NOMO-1 treated with DMSO at 0.1 percent for 48 hours (cell line): ENCODE results near the gene C5orf22.
"Not testable (repeated sequence)": the region's sequence is repeated elsewhere in the genome, so short reads cannot be mapped to it uniquely, and the experiment has no call there.

ENCODE experiments used
- DNase-seq: peaks from one replicate; lab custom pipeline; 2025; ENCODE audit not compliant: unreplicated experiment; lab: John Stamatoyannopoulos, UW

The C5orf22 gene

GRCh38 chr5:31531888-31532547 is at the start of gene C5orf22, which contains the start of gene DROSHA:
Gene C5orf22, plus strand, starts transcription at chr5:31532301. Its CDS starts 92 bp downstream, at chr5:31532393.
Gene DROSHA, minus strand, starts transcription at chr5:31532093. Its CDS starts 3,034 bp downstream, at chr5:31529059.
- peak; percentile 99 for DNase-seq

- DNase-seq = no peak
Observed at GRCh38 chr5:31485376-31486207, 46.5 kb upstream of the C5orf22 start.

DNA sequence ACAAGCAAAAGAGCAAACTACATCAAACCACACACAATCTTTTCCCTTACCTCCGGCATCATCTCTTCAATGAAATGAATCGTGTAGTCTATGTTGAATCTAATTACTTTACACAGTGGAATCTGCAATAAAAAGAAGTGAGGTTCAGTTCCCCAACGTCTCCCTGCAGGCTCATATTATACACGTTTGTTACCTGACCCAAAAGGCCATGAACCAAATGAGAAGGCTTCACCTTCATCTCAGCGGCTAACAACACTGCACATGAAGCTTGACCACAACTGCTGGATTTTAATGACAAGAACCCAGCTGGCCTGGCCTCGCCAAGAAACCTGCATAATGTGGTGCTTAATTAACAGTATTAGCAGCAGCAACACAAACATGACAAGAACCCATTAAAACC is 45.7 kb upstream of the C5orf22 start:
- DNase-seq = no peak

DNA sequence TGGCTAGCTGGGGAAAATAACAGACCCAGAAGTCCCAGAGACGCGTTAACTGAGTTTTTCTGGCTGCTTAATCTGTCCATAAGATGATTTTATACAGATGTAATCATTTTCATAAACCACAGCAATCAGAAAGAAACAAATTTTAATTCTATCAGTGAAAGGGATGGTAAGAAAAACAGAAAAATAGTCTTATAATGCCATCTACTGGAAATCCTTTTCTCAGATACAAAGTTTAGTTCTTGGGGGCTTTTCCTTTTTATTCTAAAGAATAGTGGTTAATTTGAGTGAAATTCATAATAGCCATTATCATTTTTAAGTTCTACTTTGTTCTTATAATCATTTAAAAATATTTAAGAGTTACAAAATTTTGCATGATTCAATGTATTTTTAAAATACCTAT is 44.6 kb upstream of the C5orf22 start:
- no peak for DNase-seq

GRCh38 chr5:31492869-31493268 is 39.2 kb upstream of the C5orf22 start:
- no peak for DNase-seq

DNA sequence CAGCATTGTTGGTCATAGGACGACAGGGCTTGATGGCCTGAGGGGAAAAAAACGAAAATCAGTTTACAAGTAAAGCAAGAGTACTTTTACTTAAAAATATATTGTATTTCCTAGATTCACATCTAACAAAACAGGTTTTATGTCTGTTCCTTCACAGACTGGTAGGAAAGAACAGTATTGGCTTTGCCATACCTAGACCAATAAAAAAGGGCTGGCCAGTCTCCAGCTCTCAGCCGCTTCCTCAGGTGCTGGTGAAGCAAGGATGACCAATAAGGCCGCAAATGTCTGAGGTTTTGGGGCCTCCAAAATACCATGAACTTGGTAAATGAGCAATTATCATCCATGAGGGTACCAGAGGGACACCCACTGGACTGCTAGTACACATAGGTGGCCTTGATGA is 36.8 kb upstream of the C5orf22 start:
- no peak for DNase-seq

GRCh38 chr5:31496301-31496700 is 35.8 kb upstream of the C5orf22 start:
- DNase-seq = no peak

GRCh38 chr5:31496891-31497290 is 35.2 kb upstream of the C5orf22 start:
- DNase-seq = no peak

DNA sequence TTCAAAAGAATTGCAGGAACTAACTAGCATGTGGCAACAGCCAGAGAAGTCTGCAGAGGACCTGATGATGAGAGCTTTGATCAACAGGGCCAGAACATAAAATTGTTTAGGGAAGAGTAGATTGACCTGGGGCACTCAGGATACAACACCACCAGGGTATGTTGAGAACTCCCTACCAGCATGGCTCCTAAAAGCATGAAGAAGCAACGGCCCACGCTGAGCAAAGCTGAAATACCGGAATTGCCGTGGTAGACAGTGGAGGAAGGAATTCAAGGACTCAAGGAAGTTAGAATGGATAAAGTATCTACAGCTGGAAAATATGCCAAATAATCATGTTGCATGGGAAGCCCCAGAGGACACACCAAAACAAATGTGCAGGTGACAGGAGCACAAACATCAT is 31.8 kb upstream of the C5orf22 start:
- DNase-seq = no peak

GRCh38 chr5:31502506-31502905 is 29.6 kb upstream of the C5orf22 start:
- no peak for DNase-seq

GRCh38 chr5:31504529-31504928 is 27.6 kb upstream of the C5orf22 start:
- no peak for DNase-seq

GRCh38 chr5:31511305-31511704 is 20.8 kb upstream of the C5orf22 start:
- no peak for DNase-seq

- peak; percentile 65 for DNase-seq
Observed at GRCh38 chr5:31516802-31517201, 15.3 kb upstream of the C5orf22 start.

DNA sequence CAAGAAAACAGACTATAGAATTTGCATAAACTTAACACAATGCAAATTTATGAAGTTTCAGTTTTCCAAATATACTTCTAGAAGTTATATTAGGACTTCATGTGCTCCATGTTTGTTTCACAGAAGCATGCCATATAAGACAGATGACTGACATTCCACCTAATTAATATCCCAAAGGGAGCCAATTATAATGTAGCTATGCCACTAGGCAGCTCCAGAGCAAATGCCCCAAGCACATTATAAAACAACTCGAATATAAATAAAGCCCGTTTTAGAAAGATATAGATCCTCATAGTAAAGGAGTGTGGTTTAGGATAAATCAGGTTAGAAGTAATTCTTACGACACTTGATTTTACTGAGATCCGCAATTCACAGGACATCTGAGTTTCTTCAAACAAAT is 9.1 kb upstream of the C5orf22 start:
- DNase-seq = no peak

GRCh38 chr5:31530541-31531265 is 1.4 kb upstream of the C5orf22 start:
- DNase-seq = peak; percentile 39

DNA sequence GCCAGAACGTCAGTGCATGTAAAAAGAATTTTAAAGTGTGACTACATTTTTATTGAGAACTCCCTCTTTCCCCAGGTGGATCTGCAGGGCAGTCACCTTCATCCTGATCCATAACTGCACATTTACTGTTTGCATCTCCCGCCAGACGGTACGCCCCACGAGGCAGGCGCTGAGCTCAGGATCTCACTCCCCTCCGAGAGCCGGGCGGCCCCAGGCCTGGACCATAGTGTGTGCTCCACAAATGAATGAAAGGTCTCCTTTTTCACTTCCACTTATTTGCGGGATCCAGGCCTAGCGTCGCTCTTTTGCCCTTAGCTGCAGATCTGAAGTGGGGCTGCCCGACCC is 586 bp upstream of the C5orf22 start:
- DNase-seq = peak; percentile 74

DNA sequence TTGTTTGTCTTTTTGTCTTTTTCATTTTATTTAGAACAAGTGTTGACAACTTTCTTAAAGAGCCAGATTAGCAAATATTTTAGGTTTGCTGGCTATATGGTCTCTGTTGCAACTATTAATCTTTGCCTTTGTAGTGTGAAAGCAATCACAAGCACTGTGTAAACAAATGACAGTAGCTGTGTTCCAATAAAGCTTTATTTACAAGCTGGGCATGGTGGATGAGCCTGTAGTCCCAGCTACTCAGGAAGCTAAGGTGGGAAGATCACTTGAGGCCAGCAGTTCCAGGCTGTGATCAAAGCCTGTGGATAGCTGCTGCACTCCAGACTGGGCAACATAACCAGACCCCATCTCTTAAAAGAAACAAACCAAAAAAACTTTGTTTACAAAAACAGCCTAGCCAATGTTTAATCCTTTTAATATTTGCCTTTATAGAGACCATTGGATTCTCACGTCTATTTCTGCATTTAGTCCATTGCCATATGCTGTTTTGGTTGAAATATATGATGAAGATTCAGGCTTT is 2.5 kb downstream of the C5orf22 start:
- DNase-seq = no peak

- no peak for DNase-seq
Observed at GRCh38 chr5:31536873-31537272, 4.8 kb downstream of the C5orf22 start.

- no peak for DNase-seq
Observed at GRCh38 chr5:31537349-31537748, 5.2 kb downstream of the C5orf22 start.

DNA sequence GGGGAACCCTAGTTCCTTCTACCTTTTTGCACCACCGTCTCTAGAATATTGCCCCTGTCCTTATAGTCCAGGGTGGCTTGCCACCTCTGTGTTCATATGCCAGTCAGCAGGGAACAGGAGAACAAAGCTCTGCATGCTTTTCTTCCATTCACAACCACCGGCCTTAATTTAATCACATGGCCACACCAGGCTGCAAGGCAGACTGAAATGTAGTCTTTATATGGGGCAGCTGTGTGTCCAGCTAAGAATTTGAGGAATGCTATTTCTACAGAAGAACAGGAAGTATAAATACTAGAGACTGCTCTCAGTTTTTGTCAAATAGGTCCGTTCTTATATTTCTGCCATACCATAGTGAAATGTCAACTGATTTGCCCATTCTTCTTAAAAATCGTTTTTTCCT is 5.8 kb downstream of the C5orf22 start:
- no peak for DNase-seq

DNA sequence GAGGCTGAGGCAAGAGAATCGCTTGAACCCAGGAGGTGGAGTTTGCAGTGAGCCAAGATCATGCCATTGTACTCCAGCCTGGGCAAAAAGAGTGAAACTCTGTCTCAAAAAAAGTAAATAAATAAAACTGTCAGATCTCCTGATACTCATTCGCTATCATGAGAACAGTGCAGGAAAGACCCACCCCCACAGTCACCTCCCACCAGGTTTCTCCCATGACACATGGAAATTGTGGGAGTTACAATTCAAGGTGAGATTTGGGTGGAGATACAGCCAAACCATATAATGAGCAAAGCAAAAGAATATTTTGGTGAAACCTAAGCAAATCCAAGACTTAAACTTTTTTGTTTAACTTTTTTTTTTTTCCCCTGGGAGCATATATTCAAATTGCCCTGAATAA is 17.0 kb downstream of the C5orf22 start:
- not testable (repeated sequence) for DNase-seq

GRCh38 chr5:31551878-31552277 is 19.8 kb downstream of the C5orf22 start:
- no peak for DNase-seq
